Parathyroid adenoma (tissue), 2 donors: ENCODE results near the gene TMEM121.
"Not testable (repeated sequence)": the region's sequence is repeated elsewhere in the genome, so short reads cannot be mapped to it uniquely, and the experiment has no call there.

Experiments used
- H2AFZ ChIP-seq: fragments of 300-600 bp; sonication (generic); one replicate; pipeline ENCODE4 v1.7.0; 2017; ENCODE audit warnings: antibody characterized with exemption, mild to moderate bottlenecking
- H3K27ac ChIP-seq: fragments of 300-600 bp; sonication (generic); one replicate; pipeline ENCODE4 v1.7.0; 2017
- H3K27me3 ChIP-seq: fragments of 300-600 bp; sonication (generic); one replicate; pipeline ENCODE4 v1.7.0; 2017; ENCODE audit warnings: low read length; ENCODE audit not compliant: control insufficient read depth, insufficient read depth
- H3K36me3 ChIP-seq: fragments of 300-600 bp; sonication (generic); one replicate; pipeline ENCODE4 v1.7.0; 2017; ENCODE audit warnings: low read length; ENCODE audit not compliant: control insufficient read depth, insufficient read depth
- H3K4me1 ChIP-seq: fragments of 300-600 bp; sonication (generic); one replicate; pipeline ENCODE4 v1.7.0; 2017; ENCODE audit warnings: control low read depth
- H3K4me2 ChIP-seq: fragments of 300-600 bp; sonication (generic); one replicate; pipeline ENCODE4 v1.7.0; 2017; ENCODE audit warnings: low read length
- H3K4me3 ChIP-seq: fragments of 300-600 bp; sonication (generic); one replicate; pipeline ENCODE4 v1.7.0; 2017; ENCODE audit warnings: low read depth, low read length
- H3K79me2 ChIP-seq: fragments of 300-600 bp; sonication (generic); one replicate; pipeline ENCODE4 v1.7.0; 2017; ENCODE audit warnings: control low read depth
- H3K9ac ChIP-seq: fragments of 300-600 bp; sonication (generic); one replicate; pipeline ENCODE4 v1.7.0; 2017; ENCODE audit warnings: mild to moderate bottlenecking
- H3K9me3 ChIP-seq: fragments of 300-600 bp; sonication (generic); one replicate; pipeline ENCODE4 v1.7.0; 2017; ENCODE audit warnings: low read length; ENCODE audit not compliant: control insufficient read depth
- TF ChIP-seq, protein P1 (sequence below): fragments of 300-600 bp; sonication (generic); IDR thresholded peaks from one replicate; pipeline ENCODE4 v1.7.0; 2017; ENCODE audit warnings: antibody characterized with exemption, mild to moderate bottlenecking
- donor health status: primary hyperparathyroidism.

TMEM121 gene

GRCh38 chr14:105537580-105538474 is 11.4 kb downstream of the TMEM121 start:
- H3K79me2 ChIP-seq, result no peaks in the 10 kb centered on the region
- no peak overlapping the region for H3K4me3 ChIP-seq
- H3K27me3 ChIP-seq, result no peaks in the 10 kb centered on the region
- H3K4me1 ChIP-seq, result no peaks in the 10 kb centered on the region
- TF ChIP-seq, protein P1, sequence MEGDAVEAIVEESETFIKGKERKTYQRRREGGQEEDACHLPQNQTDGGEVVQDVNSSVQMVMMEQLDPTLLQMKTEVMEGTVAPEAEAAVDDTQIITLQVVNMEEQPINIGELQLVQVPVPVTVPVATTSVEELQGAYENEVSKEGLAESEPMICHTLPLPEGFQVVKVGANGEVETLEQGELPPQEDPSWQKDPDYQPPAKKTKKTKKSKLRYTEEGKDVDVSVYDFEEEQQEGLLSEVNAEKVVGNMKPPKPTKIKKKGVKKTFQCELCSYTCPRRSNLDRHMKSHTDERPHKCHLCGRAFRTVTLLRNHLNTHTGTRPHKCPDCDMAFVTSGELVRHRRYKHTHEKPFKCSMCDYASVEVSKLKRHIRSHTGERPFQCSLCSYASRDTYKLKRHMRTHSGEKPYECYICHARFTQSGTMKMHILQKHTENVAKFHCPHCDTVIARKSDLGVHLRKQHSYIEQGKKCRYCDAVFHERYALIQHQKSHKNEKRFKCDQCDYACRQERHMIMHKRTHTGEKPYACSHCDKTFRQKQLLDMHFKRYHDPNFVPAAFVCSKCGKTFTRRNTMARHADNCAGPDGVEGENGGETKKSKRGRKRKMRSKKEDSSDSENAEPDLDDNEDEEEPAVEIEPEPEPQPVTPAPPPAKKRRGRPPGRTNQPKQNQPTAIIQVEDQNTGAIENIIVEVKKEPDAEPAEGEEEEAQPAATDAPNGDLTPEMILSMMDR, result peak; percentile 95
- no peak overlapping the region for H3K27ac ChIP-seq
- H3K4me2 ChIP-seq, result no peak overlapping the region
- no peak overlapping the region for H2AFZ ChIP-seq
- H3K9me3 ChIP-seq, result no peaks in the 10 kb centered on the region
- H3K9ac ChIP-seq, result no peak overlapping the region
- no peaks in the 10 kb centered on the region for H3K36me3 ChIP-seq

DNA sequence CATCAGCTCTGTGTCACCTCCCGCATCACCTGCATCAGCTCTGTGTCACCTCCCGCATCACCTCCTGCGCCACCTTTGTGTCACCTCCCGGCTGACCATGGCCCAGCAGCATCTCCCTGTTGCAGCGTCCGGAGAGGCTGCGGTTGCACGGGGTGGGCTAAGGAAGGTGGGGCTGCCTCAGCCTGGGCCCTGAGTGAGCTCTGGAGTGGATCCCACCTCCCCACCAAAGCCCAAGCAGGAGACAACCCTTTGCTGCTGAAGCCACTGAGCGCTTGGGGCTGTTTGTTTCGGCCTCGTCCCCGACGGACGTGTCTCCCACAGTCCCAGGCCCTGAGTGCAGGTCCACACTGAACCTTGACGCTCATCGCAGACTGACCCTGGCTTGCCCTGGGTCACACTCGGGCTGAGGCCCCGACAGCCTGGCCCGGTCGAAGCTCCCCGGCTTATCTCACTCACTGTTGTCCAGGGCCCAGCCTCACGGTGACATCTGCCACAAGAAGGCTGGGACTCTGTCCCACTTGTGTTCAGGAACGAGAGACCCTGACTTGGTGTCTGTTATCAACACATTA is 12.2 kb downstream of the TMEM121 start:
- no peaks in the 10 kb centered on the region for H3K4me1 ChIP-seq
- H3K9ac ChIP-seq, result no peak overlapping the region
- H3K27ac ChIP-seq, result no peak overlapping the region
- H3K79me2 ChIP-seq, result no peaks in the 10 kb centered on the region
- no peak overlapping the region for H3K4me3 ChIP-seq
- H2AFZ ChIP-seq, result no peak overlapping the region
- no peaks in the 10 kb centered on the region for H3K9me3 ChIP-seq
- no peak overlapping the region for H3K4me2 ChIP-seq
- H3K27me3 ChIP-seq, result no peaks in the 10 kb centered on the region
- no peaks in the 10 kb centered on the region for H3K36me3 ChIP-seq
- TF ChIP-seq, protein P1, result no peak

DNA sequence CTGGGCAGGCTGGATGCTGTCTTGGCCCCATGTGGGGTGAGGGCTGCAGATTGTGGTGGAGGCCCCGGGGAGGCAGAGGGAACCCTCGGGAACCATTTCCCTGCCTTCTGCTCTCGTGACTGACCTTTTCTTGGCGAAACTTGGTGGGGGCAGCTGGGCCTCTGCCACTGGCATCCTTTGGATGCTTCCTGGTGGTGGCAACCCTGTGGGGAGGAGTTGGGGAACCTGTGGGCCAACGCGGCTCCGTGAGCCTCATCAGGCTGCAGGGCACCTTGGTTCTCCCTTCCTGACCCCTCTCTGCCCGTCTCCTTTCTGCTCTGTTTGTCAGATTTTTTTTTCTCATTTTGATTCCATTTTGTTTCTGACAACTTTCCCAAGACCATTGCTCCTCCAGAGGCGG is 14.4 kb downstream of the TMEM121 start:
- Histone ChIP-seq H3K27ac (no peak overlapping the region), H3K4me3 (no peak overlapping the region), H3K79me2 (no peaks in the 10 kb centered on the region), H3K4me2 (no peak overlapping the region), H3K4me1 (no peaks in the 10 kb centered on the region), H2AFZ (no peak overlapping the region), H3K9me3 (no peaks in the 10 kb centered on the region), H3K9ac (no peak overlapping the region), H3K27me3 (no peaks in the 10 kb centered on the region), H3K36me3 (no peaks in the 10 kb centered on the region)
- TF ChIP-seq, protein P1, result no peak

GRCh38 chr14:105541218-105541875 is 15.0 kb downstream of the TMEM121 start:
- no peak overlapping the region for H3K4me3 ChIP-seq
- no peak overlapping the region for H3K9ac ChIP-seq
- no peaks in the 10 kb centered on the region for H3K4me1 ChIP-seq
- H3K27me3 ChIP-seq, result no peaks in the 10 kb centered on the region
- no peaks in the 10 kb centered on the region for H3K9me3 ChIP-seq
- TF ChIP-seq, protein P1, result no peak
- H3K79me2 ChIP-seq, result no peaks in the 10 kb centered on the region
- no peak overlapping the region for H3K4me2 ChIP-seq
- H3K27ac ChIP-seq, result no peak overlapping the region
- H2AFZ ChIP-seq, result no peak overlapping the region
- no peaks in the 10 kb centered on the region for H3K36me3 ChIP-seq

DNA sequence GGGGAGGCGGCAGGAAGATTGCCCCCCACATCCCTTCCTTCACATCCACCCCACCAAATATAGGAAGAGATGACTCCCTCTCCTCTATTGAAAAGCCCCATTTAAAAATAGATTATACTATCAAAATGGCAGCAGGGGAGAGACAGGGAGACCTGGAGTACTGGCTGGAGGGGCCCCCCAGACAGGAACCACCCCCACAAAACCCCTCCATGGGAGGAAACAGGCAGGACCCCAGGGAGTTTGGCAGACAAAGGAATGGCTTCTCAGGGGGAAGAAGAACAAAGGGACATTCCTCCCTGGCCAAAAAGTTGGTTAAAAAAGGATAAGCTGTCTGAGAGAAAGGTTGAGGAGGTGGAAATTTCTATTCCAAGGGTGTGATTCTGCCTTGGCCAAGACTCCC is 19.3 kb downstream of the TMEM121 start:
- H3K9me3 ChIP-seq, H3K79me2 ChIP-seq, H3K27ac ChIP-seq, H2AFZ ChIP-seq, H3K4me3 ChIP-seq, H3K9ac ChIP-seq, H3K27me3 ChIP-seq, H3K4me2 ChIP-seq, H3K4me1 ChIP-seq, H3K36me3 ChIP-seq: not testable (repeated sequence)

- H3K4me1 ChIP-seq, H3K36me3 ChIP-seq, H3K27me3 ChIP-seq, H3K9me3 ChIP-seq, H3K4me2 ChIP-seq, H3K27ac ChIP-seq, H3K9ac ChIP-seq, H3K4me3 ChIP-seq, H2AFZ ChIP-seq, H3K79me2 ChIP-seq: not testable (repeated sequence)
Observed at GRCh38 chr14:105546410-105546809, 20.0 kb downstream of the TMEM121 start.

- not testable (repeated sequence) for H3K4me3 ChIP-seq, H3K36me3 ChIP-seq, H2AFZ ChIP-seq, H3K9ac ChIP-seq, H3K4me1 ChIP-seq, H3K79me2 ChIP-seq, H3K27me3 ChIP-seq, H3K4me2 ChIP-seq, H3K27ac ChIP-seq, H3K9me3 ChIP-seq
Observed at GRCh38 chr14:105547072-105547471, 20.7 kb downstream of the TMEM121 start.
